HG03103 (cell line): ENCODE data around the gene ASCC3.
"Not testable (repeated sequence)": the region's sequence is repeated elsewhere in the genome, so short reads cannot be mapped to it uniquely, and the experiment has no call there.

Source experiments
- ATAC-seq: cut with Tn5 transposase; IDR thresholded peaks from one replicate; pipeline ENCODE4 v1.9.1; 2021; ENCODE audit warnings: low read depth; ENCODE audit not compliant: unreplicated experiment

Gene ASCC3

GRCh38 chr6:100880853-100881706 lies at the start of gene ASCC3:
TSS of gene ASCC3 (minus strand) at chr6:100881329. CDS start at chr6:100867997, 13,332 bp downstream.
- peak; percentile 96 for ATAC-seq

- no peak for ATAC-seq
Observed at GRCh38 chr6:100925749-100926148, 44.6 kb upstream of the ASCC3 start.

GRCh38 chr6:100924534-100925227 lies 43.6 kb upstream of the ASCC3 start:
- no peak for ATAC-seq

- ATAC-seq = no peak
Observed at GRCh38 chr6:100923481-100924165, 42.5 kb upstream of the ASCC3 start.

GRCh38 chr6:100920028-100920605 lies 39.0 kb upstream of the ASCC3 start:
- ATAC-seq = no peak

- no peak for ATAC-seq
Observed at GRCh38 chr6:100918152-100918551, 37.0 kb upstream of the ASCC3 start.

- no peak for ATAC-seq
Observed at GRCh38 chr6:100915876-100916275, 34.7 kb upstream of the ASCC3 start.

- no peak for ATAC-seq
Observed at GRCh38 chr6:100913400-100914276, 32.5 kb upstream of the ASCC3 start.

- no peak for ATAC-seq
Observed at GRCh38 chr6:100906325-100906724, 25.2 kb upstream of the ASCC3 start.

- ATAC-seq = no peak
Observed at GRCh38 chr6:100905067-100905466, 23.9 kb upstream of the ASCC3 start.

GRCh38 chr6:100904316-100904715 lies 23.2 kb upstream of the ASCC3 start:
- no peak for ATAC-seq

GRCh38 chr6:100901582-100901981 lies 20.5 kb upstream of the ASCC3 start:
- ATAC-seq = no peak

- no peak for ATAC-seq
Observed at GRCh38 chr6:100899202-100899601, 18.1 kb upstream of the ASCC3 start.

GRCh38 chr6:100897671-100898070 lies 16.5 kb upstream of the ASCC3 start:
- ATAC-seq = no peak

GRCh38 chr6:100893743-100894142 lies 12.6 kb upstream of the ASCC3 start:
- ATAC-seq = no peak

GRCh38 chr6:100892693-100893092 lies 11.6 kb upstream of the ASCC3 start:
- ATAC-seq = no peak

GRCh38 chr6:100892116-100892515 lies 11.0 kb upstream of the ASCC3 start:
- ATAC-seq = no peak

GRCh38 chr6:100891079-100891478 lies 9.9 kb upstream of the ASCC3 start:
- ATAC-seq = no peak

- not testable (repeated sequence) for ATAC-seq
Observed at GRCh38 chr6:100890646-100891045, 9.5 kb upstream of the ASCC3 start.

GRCh38 chr6:100889351-100889750 lies 8.2 kb upstream of the ASCC3 start:
- ATAC-seq = no peak
